Activated T-cell treated with anti-CD3 and anti-CD28 coated beads for 4 hours (primary cell): Measurements from ENCODE around the gene NOLC1.

Experiments
- DNase-seq: peaks from one replicate; pipeline ENCODE4 v3.0.0-alpha.2; 2020

NOLC1 gene

DNA sequence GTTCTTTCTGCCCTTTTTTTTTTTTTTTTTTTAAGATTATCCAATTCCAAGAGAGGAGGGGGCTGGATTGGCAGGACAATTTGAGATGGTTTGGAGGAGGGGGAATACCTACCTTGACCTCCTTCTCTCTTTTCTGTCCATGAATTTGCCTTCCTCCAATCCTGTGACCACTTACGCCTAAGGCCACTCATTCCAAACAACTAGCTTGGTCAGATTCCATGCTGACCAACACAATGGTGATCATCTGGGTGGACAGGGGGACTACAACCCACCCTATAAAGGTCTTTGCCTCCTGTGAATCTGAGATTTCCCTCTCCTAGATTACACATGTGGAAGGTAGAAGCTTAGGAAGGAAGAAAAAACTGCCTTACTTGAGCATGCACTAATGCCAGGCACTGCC, 29.7 kb upstream of the NOLC1 start:
- no peak for DNase-seq

DNA sequence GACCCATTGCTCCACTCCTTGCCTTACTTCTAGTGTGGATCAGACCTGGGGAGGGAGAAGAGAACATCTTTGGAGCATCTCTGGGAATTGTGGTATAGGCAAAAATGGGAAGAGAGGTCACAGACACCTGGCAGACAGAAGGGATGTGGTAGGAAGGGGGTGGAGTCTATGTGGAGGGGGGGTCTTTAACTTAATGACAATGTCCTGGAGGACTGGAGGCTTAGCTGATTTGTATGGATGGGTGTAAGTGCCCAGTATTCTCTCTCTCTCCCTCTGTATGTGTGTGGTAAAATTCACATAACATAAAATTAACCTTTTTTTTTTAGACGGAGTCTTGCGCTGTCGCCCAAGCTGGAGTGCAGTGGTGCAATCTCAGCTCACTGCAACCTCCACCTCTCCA, 29.0 kb upstream of the NOLC1 start:
- no peak for DNase-seq

DNA sequence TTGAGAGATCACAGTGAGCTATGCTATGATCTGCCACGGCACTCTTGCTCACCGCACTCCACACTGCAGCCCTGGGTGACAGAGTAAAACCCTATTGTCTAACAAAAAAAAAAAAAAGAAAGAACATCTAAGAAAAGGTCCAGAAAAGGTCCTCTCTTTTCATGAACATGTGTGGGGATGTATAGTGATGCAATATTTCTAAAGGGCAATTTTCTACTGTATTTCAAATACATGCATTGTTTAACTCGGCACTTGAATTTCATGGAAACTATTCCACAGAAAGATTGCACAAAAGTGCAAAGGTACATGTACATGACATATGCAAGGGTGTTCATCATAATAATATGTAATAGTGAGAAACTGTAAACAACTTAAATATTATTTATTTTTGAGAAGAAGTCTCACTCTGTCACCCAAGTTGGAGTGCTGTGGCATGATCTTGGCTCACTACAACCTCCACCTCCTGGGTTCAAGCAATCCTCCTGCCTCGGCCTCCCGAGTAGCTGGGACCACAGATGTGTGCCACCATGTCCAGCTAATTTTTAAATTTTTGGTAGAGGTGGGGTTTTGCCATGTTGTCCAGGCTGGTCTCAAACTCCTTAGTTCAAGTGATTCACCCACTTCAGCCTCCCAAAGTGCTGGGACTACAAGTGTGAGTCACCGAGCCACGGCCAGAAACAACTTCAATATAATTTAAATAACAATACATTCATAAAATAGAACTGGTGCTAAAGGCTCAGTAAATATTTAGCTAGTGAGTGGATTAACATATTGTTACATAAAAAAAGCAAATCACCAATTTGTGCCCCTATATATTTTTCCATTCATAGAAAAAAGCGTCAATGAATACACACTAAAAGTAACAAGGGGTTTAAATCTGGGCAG, 20.7 kb upstream of the NOLC1 start:
- no peak for DNase-seq

DNA sequence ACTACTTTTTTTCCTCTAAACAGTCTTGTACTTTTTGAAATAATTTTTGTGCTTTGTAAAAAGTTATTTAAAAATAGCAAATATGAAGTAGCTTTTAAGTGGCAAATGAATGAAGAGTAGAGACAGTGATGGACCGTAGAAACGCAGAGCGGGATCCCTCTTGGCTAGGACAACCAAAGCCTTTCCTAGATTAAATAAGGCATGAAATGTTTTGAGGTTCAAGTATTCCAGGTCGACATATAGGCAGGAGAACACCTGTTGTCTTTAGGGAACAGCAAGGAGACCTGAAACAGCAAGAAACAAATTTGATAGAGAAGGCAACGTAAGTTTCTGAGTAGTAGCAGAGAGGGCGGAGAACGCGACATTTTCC, 20.0 kb upstream of the NOLC1 start:
- no peak for DNase-seq

DNA sequence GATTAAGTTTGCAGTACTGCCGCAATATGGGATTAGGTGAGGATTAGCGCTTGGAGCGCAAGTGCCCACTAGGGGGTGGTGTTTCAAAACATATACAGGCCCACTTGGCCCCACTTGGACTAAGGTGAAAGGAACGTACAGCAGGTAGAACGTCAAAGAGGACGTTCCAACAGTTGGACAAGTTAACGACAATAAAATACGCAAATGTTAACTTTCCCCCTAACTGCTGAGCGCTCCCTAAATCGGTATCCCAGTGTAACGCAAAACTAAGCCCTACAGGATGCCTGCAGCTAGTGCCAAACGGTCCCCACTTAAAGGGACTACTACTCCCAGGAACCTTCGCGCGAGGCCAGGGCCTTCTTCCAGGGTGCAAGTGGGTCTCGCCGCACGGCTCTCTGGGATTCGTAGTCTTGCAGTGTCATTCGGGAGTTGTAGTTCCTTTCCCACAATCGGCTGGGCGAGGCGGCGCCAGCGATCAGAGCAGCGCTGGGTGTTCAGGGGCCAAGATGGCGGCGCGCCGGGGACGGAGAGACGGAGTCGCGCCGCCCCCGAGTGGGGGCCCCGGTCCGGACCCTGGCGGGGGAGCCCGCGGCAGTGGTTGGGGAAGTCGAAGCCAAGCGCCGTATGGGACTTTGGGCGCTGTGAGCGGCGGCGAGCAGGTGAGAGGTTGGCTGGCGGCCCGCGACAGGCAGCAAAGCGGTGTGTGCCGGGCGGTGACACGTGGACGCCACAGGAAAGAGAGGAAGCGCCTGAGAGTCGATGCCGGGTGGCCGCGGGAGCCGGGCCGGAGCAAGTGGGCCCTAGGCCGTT, 19.4 kb upstream of the NOLC1 start, which contains the start of gene PPRC1:
Gene PPRC1 (plus strand): TSS at position 478 of the 810 bp plus-strand sequence. CDS start 29 bp downstream, at position 507.
- DNase-seq = peak; percentile 92

DNA sequence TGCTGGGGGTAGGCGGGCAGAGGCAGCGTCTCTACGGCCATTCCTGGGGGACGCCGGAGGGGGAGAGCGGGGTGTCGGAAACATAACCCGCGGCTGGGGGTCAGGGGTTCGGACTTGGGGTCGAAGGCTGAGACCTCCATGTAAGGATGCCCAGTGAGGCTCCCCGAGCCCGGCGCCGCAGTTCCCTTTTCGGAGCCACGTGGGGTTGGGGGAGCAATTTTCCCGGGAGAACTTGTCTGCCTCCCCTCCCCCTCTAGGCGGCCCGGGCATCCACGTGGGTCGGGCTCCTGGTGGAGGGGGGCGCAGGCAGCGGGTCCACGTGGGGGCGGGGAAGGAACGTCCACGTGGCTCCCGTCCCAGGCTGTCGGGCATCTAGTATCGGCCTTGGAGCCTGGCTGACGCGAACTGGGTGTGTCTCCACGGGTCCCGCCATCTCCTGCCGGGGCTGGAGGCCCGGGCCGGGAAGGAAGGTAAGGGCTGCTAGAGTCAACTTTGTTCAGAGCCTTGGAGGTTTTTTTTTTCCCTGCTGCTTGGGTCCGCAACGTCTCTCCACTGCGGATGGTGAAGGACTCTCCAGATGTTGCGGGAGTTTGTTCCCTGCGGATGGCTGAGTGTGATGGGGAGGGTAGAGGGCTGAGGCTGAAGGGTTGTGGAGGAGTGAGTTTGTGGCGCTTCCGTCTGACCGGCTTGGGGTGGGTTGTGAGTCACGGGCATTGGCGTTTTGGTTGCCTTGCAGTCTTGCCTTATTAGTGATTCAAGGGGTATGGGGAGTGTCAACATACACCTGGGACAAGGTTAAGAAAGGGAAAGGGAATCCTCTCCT, 18.6 kb upstream of the NOLC1 start:
- peak; percentile 63 for DNase-seq

DNA sequence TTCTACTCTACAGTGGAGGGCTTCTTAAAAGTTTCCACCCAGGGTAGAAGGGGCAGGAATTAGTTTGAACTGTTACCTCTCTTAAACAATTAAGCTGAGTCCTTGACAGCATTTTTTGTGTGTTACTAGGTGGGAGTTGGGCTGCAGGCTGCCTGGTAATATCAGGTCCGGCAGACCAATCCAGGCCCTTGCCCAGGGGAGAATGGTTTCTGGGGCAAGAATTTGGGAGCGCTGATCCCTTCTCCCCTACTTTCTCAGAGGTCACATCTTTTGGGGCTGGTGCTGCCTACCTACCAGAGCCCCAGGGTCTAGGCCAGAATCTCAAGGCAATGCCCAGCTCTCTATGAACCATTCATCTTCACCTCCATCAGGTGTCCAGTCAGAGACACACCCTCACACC, 17.8 kb upstream of the NOLC1 start:
- no peak for DNase-seq

DNA sequence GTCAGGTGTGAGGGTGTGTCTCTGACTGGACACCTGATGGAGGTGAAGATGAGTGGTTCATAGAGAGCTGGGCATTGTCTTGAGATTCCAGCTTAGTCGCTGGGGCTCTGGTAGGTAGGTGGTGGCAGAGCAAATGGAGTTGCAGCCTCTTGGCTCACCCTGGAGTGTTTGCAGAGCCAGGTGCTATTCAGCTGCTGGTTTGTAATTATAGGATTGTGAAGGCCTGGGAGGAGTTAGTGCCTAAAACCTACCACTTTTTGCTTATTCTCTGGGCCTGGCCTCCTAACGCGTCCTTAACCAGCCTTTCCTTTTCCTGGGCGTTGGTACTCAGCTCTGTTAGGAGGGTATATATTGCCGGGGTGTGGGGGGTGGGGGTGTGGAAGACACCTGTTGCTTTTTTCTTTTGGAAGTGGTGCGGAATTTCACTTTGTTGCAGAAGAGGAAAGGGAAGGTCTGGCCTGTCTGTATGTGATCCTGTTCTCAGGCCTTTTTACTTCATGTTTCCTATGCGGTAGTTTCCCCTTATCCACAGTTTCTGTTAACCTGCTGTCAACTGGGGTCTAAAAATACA, 16.1 kb upstream of the NOLC1 start:
- no peak for DNase-seq

DNA sequence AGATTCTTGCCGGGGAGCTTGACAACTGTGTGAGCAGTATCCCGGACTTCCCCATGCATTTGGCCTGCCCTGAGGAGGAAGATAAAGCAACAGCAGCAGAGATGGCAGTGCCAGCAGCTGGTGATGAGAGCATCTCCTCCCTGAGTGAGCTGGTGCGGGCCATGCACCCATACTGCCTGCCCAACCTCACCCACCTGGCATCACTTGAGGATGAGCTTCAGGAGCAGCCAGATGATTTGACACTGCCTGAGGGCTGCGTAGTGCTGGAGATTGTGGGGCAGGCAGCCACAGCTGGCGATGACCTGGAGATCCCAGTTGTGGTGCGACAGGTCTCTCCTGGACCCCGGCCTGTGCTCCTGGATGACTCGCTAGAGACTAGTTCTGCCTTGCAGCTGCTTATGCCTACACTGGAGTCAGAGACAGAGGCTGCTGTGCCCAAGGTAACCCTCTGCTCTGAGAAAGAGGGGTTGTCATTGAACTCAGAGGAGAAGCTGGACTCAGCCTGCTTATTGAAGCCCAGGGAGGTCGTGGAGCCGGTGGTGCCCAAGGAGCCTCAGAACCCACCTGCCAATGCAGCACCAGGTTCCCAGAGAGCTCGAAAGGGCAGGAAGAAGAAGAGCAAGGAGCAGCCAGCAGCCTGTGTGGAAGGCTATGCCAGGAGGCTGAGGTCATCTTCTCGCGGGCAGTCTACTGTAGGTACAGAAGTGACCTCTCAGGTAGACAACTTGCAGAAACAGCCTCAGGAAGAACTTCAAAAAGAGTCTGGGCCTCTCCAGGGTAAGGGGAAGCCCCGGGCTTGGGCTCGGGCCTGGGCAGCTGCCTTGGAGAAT, 12.7 kb upstream of the NOLC1 start:
- DNase-seq = no peak

DNA sequence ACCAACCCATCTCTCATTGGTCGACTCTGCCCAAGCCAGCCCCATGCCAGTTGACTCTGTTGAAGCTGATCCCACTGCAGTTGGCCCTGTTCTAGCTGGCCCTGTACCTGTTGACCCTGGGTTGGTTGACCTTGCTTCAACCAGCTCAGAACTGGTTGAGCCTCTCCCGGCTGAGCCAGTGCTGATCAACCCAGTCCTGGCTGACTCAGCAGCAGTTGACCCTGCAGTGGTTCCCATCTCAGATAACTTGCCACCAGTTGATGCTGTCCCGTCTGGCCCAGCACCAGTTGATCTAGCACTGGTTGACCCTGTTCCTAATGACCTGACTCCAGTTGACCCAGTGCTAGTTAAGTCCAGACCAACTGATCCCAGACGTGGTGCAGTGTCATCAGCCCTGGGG, 12.0 kb upstream of the NOLC1 start:
- DNase-seq = no peak

DNA sequence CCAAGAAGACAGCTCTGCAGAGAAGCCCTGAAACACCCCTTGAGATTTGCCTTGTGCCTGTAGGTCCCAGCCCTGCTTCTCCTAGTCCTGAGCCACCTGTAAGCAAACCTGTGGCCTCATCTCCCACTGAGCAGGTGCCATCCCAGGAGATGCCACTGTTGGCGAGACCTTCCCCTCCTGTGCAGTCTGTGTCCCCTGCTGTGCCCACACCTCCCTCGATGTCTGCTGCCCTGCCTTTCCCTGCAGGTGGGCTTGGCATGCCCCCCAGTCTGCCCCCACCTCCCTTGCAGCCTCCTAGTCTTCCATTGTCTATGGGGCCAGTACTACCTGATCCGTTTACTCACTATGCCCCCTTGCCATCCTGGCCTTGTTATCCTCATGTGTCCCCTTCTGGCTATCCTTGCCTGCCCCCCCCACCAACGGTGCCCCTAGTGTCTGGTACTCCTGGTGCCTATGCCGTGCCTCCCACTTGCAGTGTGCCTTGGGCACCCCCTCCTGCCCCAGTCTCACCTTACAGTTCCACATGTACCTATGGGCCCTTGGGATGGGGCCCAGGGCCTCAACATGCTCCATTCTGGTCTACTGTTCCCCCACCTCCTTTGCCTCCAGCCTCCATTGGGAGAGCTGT, 11.2 kb upstream of the NOLC1 start:
- no peak for DNase-seq

DNA sequence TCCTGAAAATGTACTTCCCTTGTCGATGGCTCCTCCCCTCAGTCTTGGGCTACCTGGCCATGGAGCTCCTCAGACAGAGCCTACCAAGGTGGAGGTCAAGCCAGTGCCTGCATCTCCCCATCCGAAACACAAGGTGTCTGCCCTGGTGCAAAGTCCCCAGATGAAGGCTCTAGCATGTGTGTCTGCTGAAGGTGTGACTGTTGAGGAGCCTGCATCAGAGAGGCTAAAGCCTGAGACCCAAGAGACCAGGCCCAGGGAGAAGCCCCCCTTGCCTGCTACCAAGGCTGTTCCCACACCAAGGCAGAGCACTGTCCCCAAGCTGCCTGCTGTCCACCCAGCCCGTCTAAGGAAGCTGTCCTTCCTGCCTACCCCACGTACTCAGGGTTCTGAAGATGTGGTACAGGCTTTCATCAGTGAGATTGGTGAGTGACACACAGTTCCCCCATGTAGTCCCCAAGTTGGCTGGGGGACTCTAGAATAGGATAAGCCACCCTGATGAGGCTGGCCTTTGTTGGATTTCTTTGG, 10.5 kb upstream of the NOLC1 start:
- no peak for DNase-seq

DNA sequence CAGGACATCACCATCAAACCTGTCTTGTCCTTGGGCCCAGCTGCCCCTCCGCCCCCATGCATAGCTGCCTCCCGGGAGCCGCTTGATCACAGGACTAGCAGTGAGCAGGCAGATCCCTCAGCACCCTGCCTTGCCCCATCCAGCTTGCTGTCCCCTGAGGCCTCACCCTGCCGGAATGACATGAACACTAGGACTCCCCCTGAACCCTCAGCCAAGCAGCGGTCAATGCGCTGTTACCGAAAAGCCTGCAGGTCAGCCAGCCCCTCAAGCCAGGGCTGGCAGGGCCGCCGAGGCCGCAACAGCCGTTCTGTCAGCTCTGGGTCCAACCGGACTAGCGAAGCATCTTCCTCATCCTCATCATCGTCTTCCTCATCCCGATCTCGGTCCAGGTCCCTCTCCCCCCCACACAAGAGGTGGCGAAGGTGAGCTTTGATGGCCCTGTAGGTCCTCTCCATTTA, 5.2 kb upstream of the NOLC1 start:
- no peak for DNase-seq

DNA sequence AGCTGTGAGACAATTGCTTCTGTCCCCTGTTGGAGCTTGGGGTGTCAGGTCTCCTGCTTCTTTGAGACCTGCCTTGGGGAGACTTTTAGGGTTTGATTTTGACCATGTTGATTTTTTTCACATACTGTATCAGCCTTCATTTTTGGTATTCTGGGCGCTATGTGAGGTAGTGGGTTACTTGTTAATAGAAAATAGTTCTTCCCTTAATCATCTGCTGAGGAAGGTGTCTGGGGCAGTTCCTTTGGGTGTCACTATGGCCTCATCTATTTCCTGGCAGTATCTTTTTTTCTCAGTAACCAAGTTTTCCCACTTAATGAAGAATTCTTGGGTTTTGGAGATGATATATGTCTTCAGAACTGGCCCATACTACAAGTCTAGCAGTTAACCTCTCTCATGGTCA, 4.6 kb upstream of the NOLC1 start:
- DNase-seq = no peak

DNA sequence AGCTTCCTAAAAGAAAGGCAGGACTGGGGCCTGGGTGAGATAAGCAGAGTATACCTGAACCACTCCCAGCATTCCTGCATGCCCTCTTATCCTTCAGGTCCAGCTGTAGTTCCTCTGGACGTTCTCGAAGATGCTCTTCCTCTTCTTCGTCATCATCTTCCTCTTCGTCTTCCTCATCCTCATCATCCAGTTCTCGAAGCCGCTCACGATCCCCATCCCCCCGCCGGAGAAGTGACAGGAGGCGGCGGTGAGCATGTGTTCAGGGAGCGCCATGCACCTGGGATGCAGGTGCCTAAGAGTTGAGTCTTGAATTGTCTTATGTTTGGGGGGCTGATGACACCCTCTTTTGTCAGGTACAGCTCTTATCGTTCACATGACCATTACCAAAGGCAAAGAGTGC, 3.9 kb upstream of the NOLC1 start:
- no peak for DNase-seq

DNA sequence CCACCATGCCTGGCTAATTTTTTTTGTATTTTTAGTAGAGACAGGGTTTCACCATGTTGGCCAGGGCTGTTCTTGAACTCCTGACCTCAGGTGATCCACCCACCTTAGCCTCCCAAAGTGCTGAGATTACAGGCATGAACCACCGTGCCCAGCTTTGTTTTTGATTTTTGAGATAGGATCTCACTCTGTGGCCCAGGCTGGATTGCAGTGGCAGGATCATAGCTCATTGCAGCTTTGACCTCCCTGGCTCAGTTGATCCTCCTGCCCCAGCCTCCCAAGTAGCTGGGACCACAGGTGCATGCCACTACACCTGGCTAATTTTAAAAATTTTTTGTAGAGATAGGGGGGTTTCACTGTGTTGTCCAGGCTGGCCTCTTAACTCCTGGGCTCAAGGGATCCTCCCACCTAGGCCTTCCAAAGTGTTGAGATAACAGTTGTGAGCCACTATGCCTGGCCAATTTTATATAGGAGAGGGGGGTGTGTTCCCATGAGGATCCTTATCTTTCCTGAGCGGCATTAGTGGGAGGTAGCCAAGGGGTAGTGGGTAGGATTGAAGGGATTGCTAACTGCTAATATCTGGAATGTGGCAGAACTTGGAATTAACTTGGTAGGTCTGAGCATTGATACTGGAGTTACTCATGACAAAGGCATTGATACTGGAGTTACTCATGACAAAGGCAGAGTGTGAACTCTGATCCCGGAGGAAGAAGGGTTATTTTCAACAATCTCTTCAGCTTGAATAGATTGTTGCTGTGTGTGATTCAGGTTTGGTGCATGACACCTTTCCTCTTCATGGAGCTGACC, 1.0 kb upstream of the NOLC1 start:
- no peak for DNase-seq

DNA sequence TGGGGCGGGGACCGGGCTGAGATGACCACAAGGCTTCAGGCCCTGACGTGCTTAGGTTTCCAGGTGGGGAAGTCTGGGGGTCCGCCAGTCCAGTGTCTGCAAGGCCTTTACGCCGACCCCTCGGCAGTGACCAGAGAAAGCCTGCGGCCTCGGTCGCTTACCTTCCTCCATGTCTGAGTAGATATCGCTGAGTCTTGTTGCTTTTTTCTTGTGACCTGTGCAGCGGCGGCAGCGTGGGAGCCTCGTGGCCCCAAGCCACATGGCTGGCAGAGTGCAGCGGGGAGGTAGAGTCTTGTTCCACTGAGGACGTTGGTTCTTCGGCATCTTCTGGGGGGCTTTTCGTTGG, 329 bp downstream of the NOLC1 start:
- peak; percentile 51 for DNase-seq

DNA sequence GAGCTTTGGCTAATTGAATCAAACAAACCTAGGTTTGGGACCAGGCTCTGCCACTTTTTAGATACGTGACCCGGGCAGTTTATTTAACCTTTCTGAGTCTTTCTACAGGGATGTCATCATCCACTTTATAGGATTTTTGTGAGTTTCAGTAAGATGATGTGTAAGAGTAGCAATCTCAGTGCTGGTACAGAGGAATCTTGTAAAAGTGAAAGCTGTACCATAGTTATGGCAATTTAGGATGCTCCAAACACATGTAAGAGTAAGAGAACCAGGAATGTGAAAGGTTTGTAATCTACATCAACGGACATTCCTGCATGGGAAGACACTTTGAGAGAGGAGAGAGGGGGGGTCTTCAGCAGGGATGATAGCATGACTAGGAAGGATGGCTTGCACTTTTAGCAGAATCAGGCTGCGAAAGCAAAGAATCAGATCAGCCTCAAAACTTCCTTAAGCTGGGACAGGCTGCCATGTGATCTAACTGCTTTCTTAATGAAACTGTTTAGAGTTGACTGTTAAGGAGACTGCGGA, 968 bp downstream of the NOLC1 start:
- DNase-seq = no peak

DNA sequence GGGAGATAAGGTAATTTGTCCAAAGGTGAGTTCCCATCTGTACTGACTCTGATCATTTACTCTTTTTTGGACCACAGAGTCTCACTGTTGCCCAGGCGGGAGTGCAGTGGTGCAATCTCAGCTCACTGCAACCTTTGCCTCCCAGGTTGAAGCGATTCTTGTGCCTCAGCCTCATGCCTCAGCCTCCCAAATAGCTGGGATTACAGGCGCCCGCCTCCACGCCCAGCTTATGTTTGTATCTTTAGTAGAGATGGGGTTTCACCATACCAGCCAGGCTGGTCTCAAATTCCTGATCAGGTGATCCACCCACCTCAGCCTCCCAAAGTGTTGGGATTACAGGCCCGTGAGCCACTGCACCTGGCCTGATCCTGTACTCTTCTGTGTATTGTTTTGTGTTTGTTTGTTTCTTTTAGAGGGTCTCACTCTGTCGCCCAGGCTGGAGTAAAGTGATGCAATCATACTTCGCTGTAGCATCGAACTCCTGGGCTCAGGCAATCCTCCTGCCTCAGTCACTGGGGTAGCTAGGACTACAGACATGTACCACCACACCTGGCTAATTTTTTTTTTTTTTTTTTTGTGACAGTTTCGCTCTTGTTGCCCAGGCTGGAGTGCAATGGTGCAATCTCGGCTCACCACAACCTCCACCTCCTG, 2.4 kb downstream of the NOLC1 start:
- DNase-seq = no peak

DNA sequence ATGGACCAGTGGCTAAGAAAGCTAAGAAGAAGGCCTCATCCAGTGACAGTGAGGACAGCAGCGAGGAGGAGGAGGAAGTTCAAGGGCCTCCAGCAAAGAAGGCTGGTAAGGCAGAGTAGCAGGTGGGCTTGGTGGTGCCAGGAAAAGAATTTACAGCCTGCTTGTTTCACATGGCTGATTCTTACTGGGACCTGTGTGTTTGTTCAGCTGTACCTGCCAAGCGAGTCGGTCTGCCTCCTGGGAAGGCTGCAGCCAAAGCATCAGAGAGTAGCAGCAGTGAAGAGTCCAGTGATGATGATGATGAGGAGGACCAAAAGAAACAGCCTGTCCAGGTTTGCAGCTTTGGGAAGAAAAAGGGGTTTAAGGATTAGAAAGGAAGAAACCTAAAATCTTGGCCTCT, 5.0 kb downstream of the NOLC1 start:
- DNase-seq = no peak
